NB4 (cell line): ENCODE results near the gene SAMD4A.

ENCODE experiments used
- CTCF ChIP-seq: IDR thresholded peaks from one replicate; pipeline ENCODE4 v1.5.1; 2012; ENCODE audit warnings: low read depth, low read length
- MYC ChIP-seq: IDR thresholded peaks from 2 replicates; pipeline ENCODE4 v1.6.1; 2011; ENCODE audit warnings: low read depth, low read length
- POLR2A ChIP-seq: IDR thresholded peaks from 2 replicates; pipeline ENCODE4 v1.6.1; 2011; ENCODE audit warnings: mild to moderate bottlenecking; ENCODE audit not compliant: insufficient read length; ENCODE audit errors: extremely low read depth
- TF ChIP-seq, protein P1 (sequence below): IDR thresholded peaks from 2 replicates; pipeline ENCODE4 v1.6.1; 2011; ENCODE audit warnings: low read depth, low read length

- TF ChIP-seq CTCF (no peak), POLR2A (no peak), MYC (no peak)
- TF ChIP-seq, protein P1, sequence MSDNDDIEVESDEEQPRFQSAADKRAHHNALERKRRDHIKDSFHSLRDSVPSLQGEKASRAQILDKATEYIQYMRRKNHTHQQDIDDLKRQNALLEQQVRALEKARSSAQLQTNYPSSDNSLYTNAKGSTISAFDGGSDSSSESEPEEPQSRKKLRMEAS: no peak
These were observed 24.9 kb downstream of the SAMD4A start for GRCh38 chr14:54591866-54592265.
